SU-DHL-6 (cell line): ENCODE measurements around the gene GALNT9.
"Not testable (repeated sequence)": the region's sequence is repeated elsewhere in the genome, so short reads cannot be mapped to it uniquely, and the experiment has no call there.

Experiments used
- H2AFZ ChIP-seq: fragments of 200-600 bp; sonication (generic); 2 replicates; pipeline ENCODE4 v1.6.1; 2014; ENCODE audit warnings: low read depth, mild to moderate bottlenecking, moderate library complexity, mixed read lengths, antibody characterized with exemption, low read length; ENCODE audit not compliant: severe bottlenecking
- H3F3A ChIP-seq: fragments of 200-600 bp; shearing (Covaris generic); 2 replicates; pipeline ENCODE4 v1.6.0; 2016; ENCODE audit warnings: antibody characterized with exemption, mild to moderate bottlenecking; ENCODE audit not compliant: insufficient read depth
- H3K27ac ChIP-seq: fragments of 200-600 bp; sonication (generic); 2 replicates; pipeline ENCODE4 v1.5.1; 2016; ENCODE audit warnings: low read depth, mild to moderate bottlenecking, low read length, moderate library complexity, mixed read lengths
- H3K27me3 ChIP-seq: fragments of 200-600 bp; sonication (generic), shearing (Covaris generic); 2 replicates; pipeline ENCODE4 v1.6.0; 2014; ENCODE audit warnings: mild to moderate bottlenecking, low read length
- H3K36me3 ChIP-seq: fragments of 200-600 bp; sonication (generic); 2 replicates; pipeline ENCODE4 v1.6.1; 2014; ENCODE audit warnings: mild to moderate bottlenecking, low read length, mixed read lengths
- H3K4me2 ChIP-seq: fragments of 300-600, 200-600 bp; shearing (Covaris generic), sonication (generic); 2 replicates; pipeline ENCODE4 v1.6.0; 2014; ENCODE audit warnings: low read length, low read depth, mild to moderate bottlenecking; ENCODE audit not compliant: poor library complexity, severe bottlenecking
- H3K4me3 ChIP-seq: fragments of 200-600 bp; sonication (generic); 2 replicates; pipeline ENCODE4 v1.5.1; 2014; ENCODE audit warnings: antibody characterized with exemption, low read length, mild to moderate bottlenecking, mixed read lengths; ENCODE audit not compliant: insufficient read depth, poor library complexity, severe bottlenecking
- H3K79me2 ChIP-seq: fragments of 200-600 bp; sonication (generic); 2 replicates; pipeline ENCODE4 v1.6.1; 2014; ENCODE audit warnings: mild to moderate bottlenecking, low read length, moderate library complexity; ENCODE audit not compliant: insufficient read depth
- H3K9ac ChIP-seq: fragments of 200-600 bp; sonication (generic); 2 replicates; pipeline ENCODE4 v1.7.0; 2014; ENCODE audit warnings: mild to moderate bottlenecking, low read length
- H3K9me2 ChIP-seq: fragments of 200-600 bp; sonication (generic); replicated peaks from 2 replicates; pipeline ENCODE4 v1.6.1; 2014; ENCODE audit warnings: low read length; ENCODE audit not compliant: insufficient read depth
- H3K9me3 ChIP-seq: fragments of 200-600 bp; sonication (generic); 2 replicates; pipeline ENCODE4 v1.6.1; 2014; ENCODE audit warnings: low read length, mixed read lengths; ENCODE audit not compliant: insufficient read depth
- H4K20me1 ChIP-seq: fragments of 200-600 bp; sonication (generic); 2 replicates; pipeline ENCODE4 v1.6.1; 2014; ENCODE audit warnings: low read depth, mild to moderate bottlenecking, antibody characterized with exemption, low read length, moderate library complexity, mixed read lengths
- EZH2phosphoT487 ChIP-seq: fragments of 200-600 bp; sonication (generic), shearing (Covaris generic); conservative IDR thresholded peaks from 2 replicates; pipeline ENCODE4 v1.6.1; 2018; ENCODE audit warnings: mild to moderate bottlenecking, antibody characterized with exemption, low read length, moderate library complexity, mixed read lengths
- TF ChIP-seq, protein P1 (sequence below): fragments of 200-600 bp; sonication (generic); IDR thresholded peaks from one replicate; pipeline ENCODE4 v1.5.1; 2017; ENCODE audit warnings: antibody characterized with exemption, mild to moderate bottlenecking, low read length, moderate library complexity; ENCODE audit not compliant: insufficient read depth, poor library complexity, severe bottlenecking

The GALNT9 gene

DNA sequence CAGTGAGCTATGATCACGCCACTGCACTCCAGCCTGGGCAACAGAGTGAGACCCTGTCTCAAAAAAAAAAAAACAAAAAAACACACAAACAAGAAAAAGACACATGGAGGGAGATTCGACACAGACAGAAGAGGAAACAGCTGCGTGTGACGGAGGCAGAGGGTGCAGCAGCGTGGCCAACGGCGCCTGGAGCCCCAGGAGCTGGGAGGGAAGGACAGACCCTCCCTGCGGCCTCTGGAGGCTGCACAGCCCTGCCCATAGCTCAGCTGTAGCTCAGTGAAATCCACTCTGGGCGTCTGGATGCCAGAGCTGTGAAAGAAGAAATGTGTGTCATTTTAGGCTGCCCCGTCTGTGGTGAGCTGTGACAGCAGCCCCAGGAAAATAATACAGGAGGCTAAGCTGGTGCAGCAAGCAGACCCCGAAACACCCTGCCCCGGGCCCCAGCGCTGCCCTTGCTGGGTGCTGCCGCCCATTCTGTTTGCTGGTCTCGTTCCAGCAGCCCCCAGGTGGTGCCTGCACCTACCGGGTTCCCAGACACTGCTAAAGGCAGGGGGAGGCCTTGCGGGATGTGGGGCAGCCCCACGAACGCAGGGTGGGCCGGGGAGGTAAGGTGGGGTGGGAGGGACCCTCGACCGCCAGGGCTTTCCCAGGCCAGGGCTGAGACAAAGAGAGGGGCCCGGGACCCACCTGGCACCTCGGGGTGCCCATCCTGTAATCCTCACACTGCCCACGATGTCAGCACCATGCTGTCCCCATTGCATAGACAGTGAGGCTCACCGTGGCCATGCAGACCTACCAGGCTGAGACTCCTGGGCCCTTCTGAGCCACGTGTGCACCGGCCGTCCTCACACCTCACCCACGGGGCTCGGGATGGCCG, 21.2 kb downstream of the GALNT9 start:
- H3K27ac ChIP-seq = no peak overlapping the region
- H3K79me2 ChIP-seq = no peaks in the 10 kb centered on the region
- H3K36me3 ChIP-seq = no peaks in the 10 kb centered on the region
- H3K9ac ChIP-seq = no peak overlapping the region
- no peaks in the 10 kb centered on the region for H3K27me3 ChIP-seq
- no peak overlapping the region for H3K4me2 ChIP-seq
- no peaks in the 10 kb centered on the region for H3K9me2 ChIP-seq
- no peaks in the 10 kb centered on the region for H3K9me3 ChIP-seq
- no peaks in the 10 kb centered on the region for H3F3A ChIP-seq
- H4K20me1 ChIP-seq = no peaks in the 10 kb centered on the region
- H2AFZ ChIP-seq = no peak overlapping the region
- no peak overlapping the region for H3K4me3 ChIP-seq
- no peak for TF ChIP-seq EZH2phosphoT487

DNA sequence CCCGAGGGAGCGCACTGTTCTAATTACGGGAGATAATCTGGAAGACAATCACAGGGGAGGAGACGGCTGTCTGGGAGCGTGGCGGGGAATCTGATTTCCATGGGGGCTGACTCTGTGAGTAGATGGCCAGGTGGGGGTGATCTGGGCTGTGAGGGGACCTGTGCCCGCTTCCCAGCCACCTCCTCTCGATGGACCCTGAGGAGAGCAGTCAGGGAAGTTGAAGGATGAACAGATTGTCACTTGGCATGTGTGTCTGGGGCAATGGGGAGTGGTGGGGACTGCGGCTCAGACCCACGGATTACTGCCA, 22.6 kb downstream of the GALNT9 start:
- no peaks in the 10 kb centered on the region for H3F3A ChIP-seq
- TF ChIP-seq EZH2phosphoT487 = no peak
- TF ChIP-seq, protein P1, sequence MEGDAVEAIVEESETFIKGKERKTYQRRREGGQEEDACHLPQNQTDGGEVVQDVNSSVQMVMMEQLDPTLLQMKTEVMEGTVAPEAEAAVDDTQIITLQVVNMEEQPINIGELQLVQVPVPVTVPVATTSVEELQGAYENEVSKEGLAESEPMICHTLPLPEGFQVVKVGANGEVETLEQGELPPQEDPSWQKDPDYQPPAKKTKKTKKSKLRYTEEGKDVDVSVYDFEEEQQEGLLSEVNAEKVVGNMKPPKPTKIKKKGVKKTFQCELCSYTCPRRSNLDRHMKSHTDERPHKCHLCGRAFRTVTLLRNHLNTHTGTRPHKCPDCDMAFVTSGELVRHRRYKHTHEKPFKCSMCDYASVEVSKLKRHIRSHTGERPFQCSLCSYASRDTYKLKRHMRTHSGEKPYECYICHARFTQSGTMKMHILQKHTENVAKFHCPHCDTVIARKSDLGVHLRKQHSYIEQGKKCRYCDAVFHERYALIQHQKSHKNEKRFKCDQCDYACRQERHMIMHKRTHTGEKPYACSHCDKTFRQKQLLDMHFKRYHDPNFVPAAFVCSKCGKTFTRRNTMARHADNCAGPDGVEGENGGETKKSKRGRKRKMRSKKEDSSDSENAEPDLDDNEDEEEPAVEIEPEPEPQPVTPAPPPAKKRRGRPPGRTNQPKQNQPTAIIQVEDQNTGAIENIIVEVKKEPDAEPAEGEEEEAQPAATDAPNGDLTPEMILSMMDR = no peak
- no peaks in the 10 kb centered on the region for H3K27me3 ChIP-seq
- no peak overlapping the region for H3K27ac ChIP-seq
- no peaks in the 10 kb centered on the region for H4K20me1 ChIP-seq
- no peak overlapping the region for H3K4me3 ChIP-seq
- H3K79me2 ChIP-seq = no peaks in the 10 kb centered on the region
- H3K9ac ChIP-seq = no peak overlapping the region
- no peaks in the 10 kb centered on the region for H3K9me3 ChIP-seq
- no peak overlapping the region for H3K4me2 ChIP-seq
- H3K36me3 ChIP-seq = no peaks in the 10 kb centered on the region
- H2AFZ ChIP-seq = no peak overlapping the region
- H3K9me2 ChIP-seq = no peaks in the 10 kb centered on the region

DNA sequence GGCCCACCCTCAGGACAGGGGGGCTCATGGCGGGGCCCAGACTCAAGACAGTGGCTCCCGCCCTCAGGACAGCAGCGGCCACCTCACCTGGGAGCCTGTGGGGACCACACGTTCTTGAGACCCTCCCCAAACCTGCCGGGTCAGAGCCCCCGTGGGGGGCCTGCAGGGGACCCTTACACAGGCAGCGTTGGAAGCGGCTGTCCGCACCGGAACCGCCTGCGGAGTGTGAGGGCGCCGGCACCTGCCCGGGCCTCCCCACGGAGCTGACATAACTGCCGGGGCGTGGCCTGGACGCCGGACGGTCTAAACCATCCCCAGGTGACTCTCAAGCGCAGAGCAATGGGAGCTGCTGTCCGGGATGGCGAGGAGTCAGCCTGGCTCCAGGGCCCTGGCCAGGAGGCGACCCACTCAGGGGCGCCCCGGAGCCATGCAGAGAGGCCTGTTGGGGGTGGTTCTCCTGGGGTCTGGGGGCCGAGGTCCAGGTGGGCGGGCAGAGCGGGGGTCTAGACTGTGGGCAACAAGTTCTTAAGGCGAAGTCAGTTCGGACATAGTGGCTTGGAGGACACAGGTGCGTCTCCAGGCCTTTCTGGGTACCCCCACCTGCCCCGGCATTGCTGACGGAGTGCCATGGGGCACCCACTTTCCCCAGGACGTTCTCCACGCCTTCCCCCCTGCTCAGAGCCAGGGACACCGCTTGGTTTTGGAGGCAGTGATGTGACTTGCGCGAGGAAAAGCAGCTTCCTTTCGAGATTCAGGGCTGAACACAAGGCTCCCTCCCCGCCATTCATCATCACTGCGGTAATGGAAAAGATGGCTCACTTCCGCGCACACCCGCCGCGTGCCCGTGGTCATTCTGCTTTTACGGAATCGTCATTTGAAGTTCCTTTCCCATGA, 23.2 kb downstream of the GALNT9 start:
- Histone ChIP-seq H2AFZ (no peak overlapping the region), H3K4me2 (no peak overlapping the region), H3K27ac (no peak overlapping the region), H3K27me3 (no peaks in the 10 kb centered on the region), H3K4me3 (no peak overlapping the region), H3K36me3 (no peaks in the 10 kb centered on the region), H3K9ac (no peak overlapping the region), H3F3A (no peaks in the 10 kb centered on the region), H3K9me3 (no peaks in the 10 kb centered on the region), H3K9me2 (no peaks in the 10 kb centered on the region), H4K20me1 (no peaks in the 10 kb centered on the region), H3K79me2 (no peaks in the 10 kb centered on the region)
- no peak for TF ChIP-seq EZH2phosphoT487
- TF ChIP-seq, protein P1 = no peak

GRCh38 chr12:132305560-132305966, 23.8 kb downstream of the GALNT9 start:
- H3K4me2 ChIP-seq = no peak overlapping the region
- no peak overlapping the region for H3K4me3 ChIP-seq
- H3F3A ChIP-seq = no peaks in the 10 kb centered on the region
- H3K9me3 ChIP-seq = no peaks in the 10 kb centered on the region
- H4K20me1 ChIP-seq = no peaks in the 10 kb centered on the region
- no peak overlapping the region for H3K27ac ChIP-seq
- H3K36me3 ChIP-seq = no peaks in the 10 kb centered on the region
- H3K79me2 ChIP-seq = no peaks in the 10 kb centered on the region
- no peak overlapping the region for H2AFZ ChIP-seq
- no peak overlapping the region for H3K9ac ChIP-seq
- TF ChIP-seq, protein P1 = no peak
- no peak for TF ChIP-seq EZH2phosphoT487
- H3K9me2 ChIP-seq = no peaks in the 10 kb centered on the region
- no peaks in the 10 kb centered on the region for H3K27me3 ChIP-seq

- not testable (repeated sequence) for H3K9me3 ChIP-seq, H3K79me2 ChIP-seq, H3K4me3 ChIP-seq, H2AFZ ChIP-seq, H3K27ac ChIP-seq, H4K20me1 ChIP-seq, H3K36me3 ChIP-seq, H3K9ac ChIP-seq, H3F3A ChIP-seq, H3K27me3 ChIP-seq, H3K4me2 ChIP-seq, H3K9me2 ChIP-seq
Measured at GRCh38 chr12:132304866-132305265, 24.5 kb downstream of the GALNT9 start.
